Left forelimb (tissue), 1 donor: Measurements from ENCODE around the gene NRN1L.
"Not testable (repeated sequence)": the region's sequence is repeated elsewhere in the genome, so short reads cannot be mapped to it uniquely, and the experiment has no call there.

Experiments
- DNase-seq: peaks from one replicate; pipeline ENCODE4 v3.0.0-alpha.2; 2018; ENCODE audit warnings: low spot score

NRN1L gene

GRCh38 chr16:67860589-67861398 lies 23.9 kb upstream of the NRN1L start:
- DNase-seq: no peak

- DNase-seq: no peak
Observed at GRCh38 chr16:67861877-67862276, 22.8 kb upstream of the NRN1L start.

DNA sequence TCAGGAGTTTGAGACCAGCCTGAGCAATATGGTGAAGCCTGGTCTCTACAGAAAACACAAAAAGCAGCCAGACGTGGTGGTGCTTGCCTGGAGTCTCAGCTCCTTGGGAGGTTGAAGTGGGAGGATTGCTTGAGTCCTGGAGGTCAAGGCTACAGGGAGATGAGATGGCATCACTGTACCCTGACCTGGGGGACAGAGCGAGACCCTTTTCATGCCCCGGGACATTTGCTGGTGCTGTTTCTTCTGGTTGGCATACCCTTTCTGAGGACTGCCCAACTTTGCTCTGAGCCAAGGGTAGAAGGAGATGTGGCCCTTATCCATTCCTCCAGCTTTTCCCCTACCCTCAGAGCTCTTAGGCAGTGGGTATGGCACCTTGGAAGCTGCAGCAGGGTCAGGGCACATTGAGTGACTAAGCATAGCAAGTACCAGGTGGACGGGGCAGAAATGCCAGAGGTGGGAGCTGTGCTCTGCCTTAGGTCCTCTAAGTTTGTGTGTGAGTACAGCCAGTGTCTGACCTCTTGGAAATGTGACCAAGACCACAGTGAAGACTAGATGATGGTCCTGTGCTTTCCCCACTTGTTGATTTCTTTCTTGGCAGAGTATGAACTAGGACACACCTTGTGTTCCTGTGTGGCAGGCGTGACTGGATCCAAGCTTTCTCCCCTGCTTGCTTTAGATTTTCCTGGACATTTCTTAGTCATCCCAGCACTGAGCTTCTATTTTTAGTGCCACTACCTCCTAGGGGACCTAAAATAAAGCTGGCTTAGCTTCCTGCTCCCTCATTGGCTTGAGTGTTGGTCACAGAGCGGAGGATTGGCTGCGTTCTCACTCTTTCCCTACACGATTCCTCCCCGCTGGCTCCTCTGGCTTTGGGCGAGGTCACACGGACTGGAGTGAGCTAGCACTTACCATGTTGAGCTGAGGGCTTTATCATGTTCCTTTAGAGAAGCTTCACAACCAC lies 21.8 kb upstream of the NRN1L start:
- no peak for DNase-seq

GRCh38 chr16:67864044-67864443 lies 20.6 kb upstream of the NRN1L start:
- not testable (repeated sequence) for DNase-seq

DNA sequence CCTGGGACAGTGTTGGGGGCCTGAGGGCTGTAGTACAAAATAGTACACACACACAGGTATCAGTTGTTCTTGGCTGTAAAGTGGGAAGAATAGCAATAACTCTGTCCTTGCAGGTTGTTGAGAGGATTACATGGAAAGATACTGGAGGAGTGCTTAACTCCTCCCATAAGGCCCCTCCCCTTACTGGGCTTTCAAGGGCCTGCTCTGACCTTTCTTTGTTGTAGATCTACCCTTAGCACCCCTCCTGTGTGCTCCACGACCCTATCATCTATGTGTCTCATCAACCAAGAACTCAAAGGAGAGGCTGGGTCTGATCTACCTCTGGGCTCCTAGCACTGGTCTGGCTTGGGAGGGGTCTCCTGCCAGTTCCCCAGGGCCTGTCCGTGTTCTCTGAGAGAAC lies 20.1 kb upstream of the NRN1L start:
- DNase-seq: no peak

DNA sequence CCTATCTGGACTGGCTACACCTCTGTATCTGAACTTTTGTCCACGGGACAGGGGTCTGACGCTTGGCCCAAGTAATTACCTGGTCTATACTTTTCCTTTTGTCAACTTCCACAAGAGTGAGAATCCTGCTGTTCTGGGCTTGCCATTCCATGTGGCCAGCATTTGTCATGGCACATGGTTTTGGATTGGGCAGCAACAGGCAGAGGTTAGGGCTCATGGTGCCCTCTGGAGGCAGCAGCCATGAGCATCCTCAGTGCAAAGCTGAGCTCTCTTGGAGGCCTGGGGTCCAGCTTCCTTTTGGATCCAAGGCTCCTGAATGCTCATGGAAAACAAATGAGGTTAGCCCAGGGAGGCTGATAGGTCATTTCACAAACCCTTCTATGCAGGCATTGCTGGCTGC lies 19.4 kb upstream of the NRN1L start:
- no peak for DNase-seq

DNA sequence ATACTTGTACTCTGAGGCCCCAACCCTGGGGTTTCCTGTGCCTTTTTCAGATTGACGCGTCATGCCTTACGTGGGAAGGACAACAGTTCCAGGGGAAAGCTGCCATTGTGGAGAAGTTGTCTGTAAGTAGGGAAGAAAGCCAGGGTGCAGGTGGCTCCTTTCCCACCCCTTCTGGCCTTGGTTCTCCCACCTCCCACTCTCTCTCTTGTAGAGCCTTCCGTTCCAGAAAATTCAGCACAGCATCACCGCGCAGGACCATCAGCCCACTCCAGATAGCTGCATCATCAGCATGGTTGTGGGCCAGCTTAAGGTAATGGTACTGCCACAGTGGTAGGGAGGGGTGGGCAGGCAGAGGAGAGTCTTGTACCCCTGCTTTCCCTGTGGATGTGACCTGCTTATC lies 16.4 kb upstream of the NRN1L start:
- no peak for DNase-seq

DNA sequence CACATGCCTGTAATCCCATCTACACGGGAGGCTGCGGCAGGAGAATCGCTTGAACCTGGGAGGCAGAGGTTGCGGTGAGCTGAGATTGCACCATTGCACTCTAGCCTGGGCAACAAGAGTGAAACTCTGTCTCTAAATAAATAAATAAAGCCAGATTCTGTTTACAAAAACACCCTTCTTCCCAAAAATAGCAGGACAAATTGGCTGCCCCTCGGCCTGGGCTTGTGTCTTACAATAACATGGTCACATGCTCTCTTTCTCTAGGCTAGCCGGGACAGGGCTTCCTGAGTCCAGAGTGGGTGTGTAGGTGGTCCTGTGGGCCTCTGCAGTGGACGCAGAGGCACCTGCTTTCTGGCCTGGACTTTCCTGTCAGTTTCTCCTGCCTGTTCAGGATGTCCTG lies 15.0 kb upstream of the NRN1L start:
- no peak for DNase-seq

GRCh38 chr16:67871256-67871655 lies 13.4 kb upstream of the NRN1L start:
- no peak for DNase-seq

- DNase-seq: no peak
Observed at GRCh38 chr16:67872131-67872630, 12.5 kb upstream of the NRN1L start.

DNA sequence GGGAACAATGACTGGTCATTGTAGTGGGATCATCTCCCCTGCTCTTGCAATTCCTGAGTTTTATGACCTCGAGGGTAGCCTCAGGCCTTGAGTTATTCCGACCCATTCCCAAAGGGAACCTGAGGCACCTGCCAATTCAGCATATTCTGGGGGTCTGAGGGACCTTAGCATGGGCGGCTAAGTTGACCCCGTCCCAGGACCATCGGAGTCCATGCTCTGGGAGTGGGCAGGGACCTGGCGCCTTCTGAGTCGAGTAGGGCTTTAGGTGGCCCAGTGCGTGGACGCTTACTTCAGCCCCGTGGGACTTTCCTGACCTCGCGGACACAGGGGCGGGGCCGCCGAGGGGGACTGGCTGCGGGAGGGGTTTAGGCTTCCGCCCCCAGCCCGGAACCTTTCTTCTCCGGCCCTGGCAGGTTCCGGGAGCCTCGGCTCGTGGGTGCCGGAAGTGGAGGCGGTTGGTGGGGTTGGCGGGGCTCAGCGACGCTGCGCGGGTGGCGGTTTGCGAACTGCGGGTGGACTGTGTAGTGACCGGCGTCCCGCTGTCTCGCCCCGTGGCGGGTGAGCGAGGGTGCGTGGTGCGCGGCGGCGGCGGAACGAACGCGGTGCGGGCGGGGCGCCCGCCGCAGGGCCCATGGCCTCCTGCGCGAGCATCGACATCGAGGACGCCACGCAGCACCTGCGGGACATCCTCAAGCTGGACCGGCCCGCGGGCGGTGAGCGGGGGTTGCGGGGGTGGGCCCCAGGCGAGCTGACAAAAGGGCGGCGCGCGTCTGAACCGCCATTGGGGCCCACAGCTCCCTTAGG lies 11.9 kb upstream of the NRN1L start, which contains the start of gene EDC4:
Gene EDC4, plus strand, starts transcription at position 422 of the 804 bp plus-strand sequence. Its CDS starts 210 bp downstream, at position 632.
- peak; percentile 90 for DNase-seq

- DNase-seq: no peak
Observed at GRCh38 chr16:67873435-67874370, 11.0 kb upstream of the NRN1L start.

DNA sequence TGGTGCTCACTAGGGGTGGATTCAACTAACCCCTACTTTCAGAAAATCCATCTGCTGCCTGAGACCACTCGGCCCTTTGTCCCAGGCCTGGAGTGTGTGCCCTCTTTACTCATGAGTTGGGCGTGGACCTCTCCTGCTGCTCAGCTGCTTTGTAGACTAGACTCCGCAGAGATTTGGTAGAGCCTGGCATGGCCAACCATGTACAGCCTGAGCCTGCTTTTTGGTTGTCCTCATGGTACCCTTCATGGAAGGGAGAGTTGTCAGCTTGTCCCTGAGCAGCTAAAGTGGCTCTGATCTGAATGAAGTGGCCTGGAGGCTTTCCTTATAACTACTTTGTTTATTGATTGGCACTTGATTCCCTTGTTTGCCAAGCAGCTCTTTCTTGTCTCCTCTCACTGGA lies 10.3 kb upstream of the NRN1L start:
- DNase-seq: no peak

DNA sequence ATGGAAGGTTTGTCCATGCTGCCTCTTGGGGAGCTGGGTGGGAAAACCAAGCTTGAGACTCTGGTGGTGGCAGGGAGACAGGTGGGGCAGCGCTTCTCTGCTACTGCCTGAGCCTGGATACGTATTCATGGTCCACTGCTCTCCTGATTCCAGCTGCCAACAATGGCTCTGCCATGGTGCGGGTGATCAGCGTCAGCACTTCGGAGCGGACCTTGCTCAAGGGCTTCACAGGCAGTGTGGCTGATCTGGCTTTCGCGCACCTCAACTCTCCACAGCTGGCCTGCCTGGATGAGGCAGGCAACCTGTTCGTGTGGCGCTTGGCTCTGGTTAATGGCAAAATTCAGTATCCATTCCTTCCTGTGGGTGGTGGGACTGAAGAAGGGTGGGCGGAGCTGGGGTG lies 7.6 kb upstream of the NRN1L start:
- DNase-seq: no peak

DNA sequence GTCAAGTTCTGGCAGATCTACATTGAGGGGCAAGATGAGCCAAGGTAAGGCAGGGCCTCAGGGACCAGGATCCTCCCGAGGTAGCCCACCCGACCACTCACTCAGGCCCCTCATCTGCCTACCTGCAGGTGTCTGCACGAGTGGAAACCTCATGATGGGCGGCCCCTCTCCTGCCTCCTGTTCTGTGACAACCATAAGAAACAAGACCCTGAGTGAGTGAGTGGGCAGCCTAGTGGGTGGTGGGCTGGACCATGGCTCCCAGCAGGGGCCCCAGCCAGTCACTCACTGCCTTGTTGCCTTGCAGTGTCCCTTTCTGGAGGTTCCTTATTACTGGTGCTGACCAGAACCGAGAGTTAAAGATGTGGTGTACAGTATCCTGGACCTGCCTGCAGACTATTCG lies 6.5 kb upstream of the NRN1L start:
- DNase-seq: no peak

GRCh38 chr16:67878846-67879245 lies 5.8 kb upstream of the NRN1L start:
- DNase-seq: no peak

GRCh38 chr16:67879462-67879861 lies 5.2 kb upstream of the NRN1L start:
- DNase-seq: no peak

GRCh38 chr16:67879936-67880335 lies 4.7 kb upstream of the NRN1L start:
- no peak for DNase-seq

GRCh38 chr16:67880584-67880983 lies 4.1 kb upstream of the NRN1L start:
- no peak for DNase-seq

GRCh38 chr16:67881621-67882161 lies 3.0 kb upstream of the NRN1L start:
- no peak for DNase-seq
